Measurements from ENCODE around the gene RFC2.

DNA sequence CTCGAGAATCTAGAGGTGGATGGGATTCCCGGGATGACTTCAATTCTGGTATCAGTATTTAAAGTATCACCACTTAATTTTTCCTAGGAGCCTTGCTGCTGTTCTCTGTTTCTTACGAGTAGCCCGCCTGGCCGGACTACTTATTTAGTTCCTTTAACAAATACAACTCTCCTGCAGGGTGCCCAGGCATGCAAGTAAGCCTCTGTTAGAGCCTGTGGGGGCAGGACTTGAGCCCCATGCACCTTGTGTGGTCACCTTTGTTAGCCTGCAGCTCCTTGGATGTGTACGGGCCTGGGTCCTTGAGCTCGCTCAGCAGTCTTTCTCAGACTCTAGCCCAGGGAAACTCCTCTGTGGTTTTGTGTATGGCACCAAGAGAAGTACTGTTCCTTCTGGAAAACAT, 63.9 kb downstream of the RFC2 start:
- TF ChIP-seq, protein P1, sequence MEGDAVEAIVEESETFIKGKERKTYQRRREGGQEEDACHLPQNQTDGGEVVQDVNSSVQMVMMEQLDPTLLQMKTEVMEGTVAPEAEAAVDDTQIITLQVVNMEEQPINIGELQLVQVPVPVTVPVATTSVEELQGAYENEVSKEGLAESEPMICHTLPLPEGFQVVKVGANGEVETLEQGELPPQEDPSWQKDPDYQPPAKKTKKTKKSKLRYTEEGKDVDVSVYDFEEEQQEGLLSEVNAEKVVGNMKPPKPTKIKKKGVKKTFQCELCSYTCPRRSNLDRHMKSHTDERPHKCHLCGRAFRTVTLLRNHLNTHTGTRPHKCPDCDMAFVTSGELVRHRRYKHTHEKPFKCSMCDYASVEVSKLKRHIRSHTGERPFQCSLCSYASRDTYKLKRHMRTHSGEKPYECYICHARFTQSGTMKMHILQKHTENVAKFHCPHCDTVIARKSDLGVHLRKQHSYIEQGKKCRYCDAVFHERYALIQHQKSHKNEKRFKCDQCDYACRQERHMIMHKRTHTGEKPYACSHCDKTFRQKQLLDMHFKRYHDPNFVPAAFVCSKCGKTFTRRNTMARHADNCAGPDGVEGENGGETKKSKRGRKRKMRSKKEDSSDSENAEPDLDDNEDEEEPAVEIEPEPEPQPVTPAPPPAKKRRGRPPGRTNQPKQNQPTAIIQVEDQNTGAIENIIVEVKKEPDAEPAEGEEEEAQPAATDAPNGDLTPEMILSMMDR (IDR thresholded peaks at IDR 0.05; ENCODE audit: low read depth, low read length, poor library complexity, severe bottlenecking) = no peak
- TF ChIP-seq EZH2phosphoT487 (IDR thresholded peaks at IDR 0.05; ENCODE audit: borderline replicate concordance, low read length) = no peak
